SU-DHL-6 (cell line): Measurements from ENCODE around the gene PLEKHA5.

Experiments used
- EZH2phosphoT487 ChIP-seq: fragments of 200-600 bp; sonication (generic), shearing (Covaris generic); conservative IDR thresholded peaks from 2 replicates; pipeline ENCODE4 v1.6.1; 2018; ENCODE audit warnings: mild to moderate bottlenecking, antibody characterized with exemption, low read length, moderate library complexity, mixed read lengths
- TF ChIP-seq, protein P1 (sequence below): fragments of 200-600 bp; sonication (generic); IDR thresholded peaks from one replicate; pipeline ENCODE4 v1.5.1; 2017; ENCODE audit warnings: antibody characterized with exemption, mild to moderate bottlenecking, low read length, moderate library complexity; ENCODE audit not compliant: insufficient read depth, poor library complexity, severe bottlenecking

DNA sequence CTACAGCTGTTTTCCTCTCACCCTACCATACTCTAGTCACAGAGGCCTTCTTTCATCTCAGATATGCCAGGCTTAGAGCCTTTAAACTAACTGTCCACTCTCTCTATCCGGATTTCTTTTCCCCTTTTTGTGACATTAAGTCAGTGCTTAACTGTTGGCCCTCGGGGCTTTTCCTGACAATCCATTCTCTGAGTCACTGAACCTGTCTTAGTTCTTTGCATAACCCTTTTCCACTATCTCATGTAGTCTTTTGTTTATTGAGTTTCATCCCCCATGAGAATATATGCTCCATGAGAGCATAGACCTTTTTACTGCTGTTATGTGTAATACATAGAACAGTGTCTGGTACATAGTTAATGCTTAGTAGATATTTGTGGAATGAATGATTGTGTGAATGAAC, 68.7 kb downstream of the PLEKHA5 start:
- TF ChIP-seq, protein P1, sequence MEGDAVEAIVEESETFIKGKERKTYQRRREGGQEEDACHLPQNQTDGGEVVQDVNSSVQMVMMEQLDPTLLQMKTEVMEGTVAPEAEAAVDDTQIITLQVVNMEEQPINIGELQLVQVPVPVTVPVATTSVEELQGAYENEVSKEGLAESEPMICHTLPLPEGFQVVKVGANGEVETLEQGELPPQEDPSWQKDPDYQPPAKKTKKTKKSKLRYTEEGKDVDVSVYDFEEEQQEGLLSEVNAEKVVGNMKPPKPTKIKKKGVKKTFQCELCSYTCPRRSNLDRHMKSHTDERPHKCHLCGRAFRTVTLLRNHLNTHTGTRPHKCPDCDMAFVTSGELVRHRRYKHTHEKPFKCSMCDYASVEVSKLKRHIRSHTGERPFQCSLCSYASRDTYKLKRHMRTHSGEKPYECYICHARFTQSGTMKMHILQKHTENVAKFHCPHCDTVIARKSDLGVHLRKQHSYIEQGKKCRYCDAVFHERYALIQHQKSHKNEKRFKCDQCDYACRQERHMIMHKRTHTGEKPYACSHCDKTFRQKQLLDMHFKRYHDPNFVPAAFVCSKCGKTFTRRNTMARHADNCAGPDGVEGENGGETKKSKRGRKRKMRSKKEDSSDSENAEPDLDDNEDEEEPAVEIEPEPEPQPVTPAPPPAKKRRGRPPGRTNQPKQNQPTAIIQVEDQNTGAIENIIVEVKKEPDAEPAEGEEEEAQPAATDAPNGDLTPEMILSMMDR: no peak
- TF ChIP-seq EZH2phosphoT487: no peak
